Peyer's patch (tissue), 4 donors: ENCODE results near the gene KMT5B. TPM values are rescaled to one million over a fixed set of nuclear protein-coding genes. Genes with fewer than 3 reads are reported as not detected.

Source experiments
- DNase-seq, 3 donors: peaks; one replicate each; pipeline ENCODE4 v3.0.0-alpha.2; 2017 to 2019
- H3K27ac ChIP-seq, 4 donors: fragments of 200-600 bp; sonication (generic); one replicate each; pipeline ENCODE4 v1.5.1; 2016 to 2019
- H3K27me3 ChIP-seq, 2 donors: fragments of 200-600 bp; sonication (generic); one replicate each; pipeline ENCODE4 v1.5.1; 2019
- H3K36me3 ChIP-seq, 3 donors: fragments of 200-600 bp; sonication (generic); one replicate each; pipeline ENCODE4 v1.5.1; 2016 to 2019
- H3K4me1 ChIP-seq, 4 donors: fragments of 200-600 bp; sonication (generic); one replicate each; pipeline ENCODE4 v1.5.1; 2016 to 2019
- H3K4me3 ChIP-seq, 4 donors: fragments of 200-600 bp; sonication (generic); 1 replicate in 3 of 4; 2 replicates in 1 of 4; pipeline ENCODE4 v1.5.1; 2016 to 2019; ENCODE audit warnings: mild to moderate bottlenecking in 1 of 4
- H3K9me3 ChIP-seq, 4 donors: fragments of 200-600 bp; sonication (generic); one replicate each; pipeline ENCODE4 v1.5.1; 2016 to 2019; ENCODE audit warnings: mild to moderate bottlenecking in 1 of 4
- CTCF ChIP-seq, 6 experiments: fragments of 450-650 bp in 4 of 6; fragments of 200-600 bp in 2 of 6; sonication (generic) in 1 of 6; IDR thresholded peaks; one replicate each; pipeline ENCODE4 v1.5.1; 2017 to 2019; ENCODE audit warnings: antibody characterized with exemption in 6 of 6, mild to moderate bottlenecking in 3 of 6, moderate library complexity in 1 of 6
- POLR2A ChIP-seq, 2 donors: fragments of 450-650 bp; IDR thresholded peaks; one replicate each; pipeline ENCODE4 v1.5.1; 2017; ENCODE audit warnings: antibody characterized with exemption in 2 of 2, mild to moderate bottlenecking in 2 of 2, moderate library complexity in 2 of 2
- total RNA-seq, 4 donors: library from RNA; depleted of rRNA; stranded (reverse); fragments of >200 nt; gene quantifications; one replicate each; pipeline ENCODE4 v1.1.0, GENCODE V29; 2016

The KMT5B gene
- total RNA-seq, 4 donors from 2014 or later = 55.3 to 74.8 (median 60.3) TPM

GRCh38 chr11:68199295-68199987 lies 13.7 kb downstream of the KMT5B start:
- Histone ChIP-seq H3K27me3 (no peaks in the 10 kb centered on the region), H3K4me3 (no peak overlapping the region), H3K4me1 (peaks cover 0 to 20% (median 4%) of the 10 kb centered on the region in 4 donors), H3K27ac (no peak overlapping the region), H3K36me3 (no peaks in the 10 kb centered on the region), H3K9me3 (no peaks in the 10 kb centered on the region)
- no peak for DNase-seq
- TF ChIP-seq POLR2A (IDR thresholded peaks at IDR 0.05) = no peak
- no peak for TF ChIP-seq CTCF (IDR thresholded peaks at IDR 0.05)

- TF ChIP-seq CTCF (IDR thresholded peaks at IDR 0.05) (no peak), POLR2A (IDR thresholded peaks at IDR 0.05) (no peak)
- DNase-seq = no peak
- Histone ChIP-seq H3K27me3 (no peaks in the 10 kb centered on the region), H3K4me1 (peaks cover 0 to 13% (median 1%) of the 10 kb centered on the region in 4 donors), H3K36me3 (no peaks in the 10 kb centered on the region), H3K4me3 (no peak overlapping the region), H3K27ac (no peak overlapping the region), H3K9me3 (no peaks in the 10 kb centered on the region)
These were observed 16.9 kb downstream of the KMT5B start for GRCh38 chr11:68196219-68196618.

GRCh38 chr11:68194675-68195294 lies 18.3 kb downstream of the KMT5B start:
- Histone ChIP-seq H3K36me3 (no peaks in the 10 kb centered on the region), H3K9me3 (no peaks in the 10 kb centered on the region), H3K27ac (no peak overlapping the region), H3K27me3 (no peaks in the 10 kb centered on the region), H3K4me3 (no peak overlapping the region), H3K4me1 (peaks cover 0 to 13% (median 1%) of the 10 kb centered on the region in 4 donors)
- TF ChIP-seq CTCF (IDR thresholded peaks at IDR 0.05) (no peak), POLR2A (IDR thresholded peaks at IDR 0.05) (no peak)
- DNase-seq = no peak

- H3K9me3 ChIP-seq = no peaks in the 10 kb centered on the region
- peaks cover 0 to 13% (median 1%) of the 10 kb centered on the region in 4 donors for H3K4me1 ChIP-seq
- DNase-seq = no peak
- TF ChIP-seq CTCF (IDR thresholded peaks at IDR 0.05) = no peak
- TF ChIP-seq POLR2A (IDR thresholded peaks at IDR 0.05) = no peak
- H3K4me3 ChIP-seq = no peak overlapping the region
- no peaks in the 10 kb centered on the region for H3K36me3 ChIP-seq
- H3K27ac ChIP-seq = no peak overlapping the region
- no peaks in the 10 kb centered on the region for H3K27me3 ChIP-seq
These were observed 20.1 kb downstream of the KMT5B start for GRCh38 chr11:68193018-68193417.

GRCh38 chr11:68191661-68192579 lies 21.2 kb downstream of the KMT5B start:
- Histone ChIP-seq H3K4me3 (no peak overlapping the region), H3K9me3 (no peaks in the 10 kb centered on the region), H3K4me1 (peaks cover 0 to 10% (median 1%) of the 10 kb centered on the region in 4 donors), H3K27me3 (no peaks in the 10 kb centered on the region), H3K36me3 (no peaks in the 10 kb centered on the region), H3K27ac (peak overlapping the region in 1 of 4 donors; percentile 12)
- DNase-seq = no peak
- no peak for TF ChIP-seq CTCF (IDR thresholded peaks at IDR 0.05)
- no peak for TF ChIP-seq POLR2A (IDR thresholded peaks at IDR 0.05)
